Prostate gland (tissue), 2 donors: Measurements from ENCODE around the gene MSL3. TPM values are rescaled to one million over a fixed set of nuclear protein-coding genes. Genes with fewer than 3 reads are reported as not detected.

Source experiments
- DNase-seq: peaks from one replicate; pipeline ENCODE4 v3.0.0-alpha.2; 2019; ENCODE audit warnings: low spot score
- H3K27ac ChIP-seq, 2 donors: fragments of 200-600 bp; sonication (generic); 2 replicates each; pipeline ENCODE4 v1.5.1; 2017 to 2019
- H3K27me3 ChIP-seq: fragments of 200-600 bp; sonication (generic); replicated peaks from 2 replicates; pipeline ENCODE4 v1.5.1; 2019; ENCODE audit not compliant: insufficient read depth
- H3K36me3 ChIP-seq, 2 donors: fragments of 200-600 bp; sonication (generic); 1 replicate in 1 of 2; 2 replicates in 1 of 2; pipeline versions ENCODE4 v1.5.1 to v1.8.1; 2017 to 2019
- H3K4me1 ChIP-seq: fragments of 200-600 bp; sonication (generic); replicated peaks from 2 replicates; pipeline ENCODE4 v1.5.1; 2019
- H3K4me3 ChIP-seq, 2 donors: fragments of 200-600 bp; sonication (generic); 2 replicates each; pipeline ENCODE4 v1.5.1; 2017 to 2019
- H3K9me3 ChIP-seq: fragments of 200-600 bp; sonication (generic); 2 replicates; pipeline ENCODE4 v1.5.1; 2017
- POLR2A ChIP-seq: fragments of 450-650 bp; IDR thresholded peaks from one replicate; pipeline ENCODE4 v1.6.1; 2016; ENCODE audit warnings: antibody characterized with exemption, mild to moderate bottlenecking
- POLR2AphosphoS5 ChIP-seq: sonication (generic); formaldehyde crosslinking; IDR thresholded peaks from one replicate; pipeline ENCODE4 v1.6.1; 2017; ENCODE audit warnings: antibody characterized with exemption
- WGBS: methylation state at CpG from one replicate; pipeline ENCODE4 v1.1.5; 2018; 5-methylcytosine and 5-hydroxymethylcytosine counted together
- intact Hi-C: fragments of 100-400 bp; cut with DNase I; formaldehyde crosslinking; loops from one replicate; pipeline ENCODE4 v1.14.2; 2022
- total RNA-seq, 2 donors: library from RNA; depleted of rRNA; stranded (reverse); fragments of >200 nt; gene quantifications; one replicate each; pipeline ENCODE4 v1.1.0, GENCODE V29; 2016
- TF ChIP-seq, protein P1 (sequence below), 4 experiments: fragments of 200-600 bp in 2 of 4; fragments of 450-650 bp in 2 of 4; sonication (generic) in 2 of 4; IDR thresholded peaks; 1 replicate in 3 of 4; 2 replicates in 1 of 4; pipeline ENCODE4 v1.5.1; 2016 to 2019; ENCODE audit warnings: antibody characterized with exemption in 4 of 4, mild to moderate bottlenecking in 2 of 4, moderate library complexity in 2 of 4

MSL3 gene
- total RNA-seq, 2 donors from 2014 or later: 13.4 to 34.8 TPM

GRCh38 chrX:11754958-11755645, 2.9 kb upstream of the MSL3 start:
- Histone ChIP-seq H3K4me1 (no peaks in the 10 kb centered on the region), H3K27me3 (no peaks in the 10 kb centered on the region), H3K36me3 (no peaks in the 10 kb centered on the region), H3K4me3 (no peak overlapping the region), H3K9me3 (no peaks in the 10 kb centered on the region), H3K27ac (no peak overlapping the region)
- 68% methylated on average over 16 of the region's 18 CpGs for WGBS
- intact Hi-C loops: no loop called here
- TF ChIP-seq POLR2A (no peak), POLR2AphosphoS5 (no peak)
- DNase-seq: no peak

- no peak overlapping the region for H3K27ac ChIP-seq
- no peaks in the 10 kb centered on the region for H3K4me1 ChIP-seq
- intact Hi-C loops: no loop called here
- no peak overlapping the region for H3K4me3 ChIP-seq
- H3K36me3 ChIP-seq: no peaks in the 10 kb centered on the region
- no peaks in the 10 kb centered on the region for H3K27me3 ChIP-seq
- DNase-seq: no peak
- 52% methylated on average over 2 of the region's 2 CpGs for WGBS
- TF ChIP-seq POLR2A: no peak
- TF ChIP-seq, protein P1, sequence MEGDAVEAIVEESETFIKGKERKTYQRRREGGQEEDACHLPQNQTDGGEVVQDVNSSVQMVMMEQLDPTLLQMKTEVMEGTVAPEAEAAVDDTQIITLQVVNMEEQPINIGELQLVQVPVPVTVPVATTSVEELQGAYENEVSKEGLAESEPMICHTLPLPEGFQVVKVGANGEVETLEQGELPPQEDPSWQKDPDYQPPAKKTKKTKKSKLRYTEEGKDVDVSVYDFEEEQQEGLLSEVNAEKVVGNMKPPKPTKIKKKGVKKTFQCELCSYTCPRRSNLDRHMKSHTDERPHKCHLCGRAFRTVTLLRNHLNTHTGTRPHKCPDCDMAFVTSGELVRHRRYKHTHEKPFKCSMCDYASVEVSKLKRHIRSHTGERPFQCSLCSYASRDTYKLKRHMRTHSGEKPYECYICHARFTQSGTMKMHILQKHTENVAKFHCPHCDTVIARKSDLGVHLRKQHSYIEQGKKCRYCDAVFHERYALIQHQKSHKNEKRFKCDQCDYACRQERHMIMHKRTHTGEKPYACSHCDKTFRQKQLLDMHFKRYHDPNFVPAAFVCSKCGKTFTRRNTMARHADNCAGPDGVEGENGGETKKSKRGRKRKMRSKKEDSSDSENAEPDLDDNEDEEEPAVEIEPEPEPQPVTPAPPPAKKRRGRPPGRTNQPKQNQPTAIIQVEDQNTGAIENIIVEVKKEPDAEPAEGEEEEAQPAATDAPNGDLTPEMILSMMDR (IDR thresholded peaks at IDR 0.05): no peak
- TF ChIP-seq POLR2AphosphoS5: no peak
- no peaks in the 10 kb centered on the region for H3K9me3 ChIP-seq
Observed at GRCh38 chrX:11755724-11756123, 2.3 kb upstream of the MSL3 start.

DNA sequence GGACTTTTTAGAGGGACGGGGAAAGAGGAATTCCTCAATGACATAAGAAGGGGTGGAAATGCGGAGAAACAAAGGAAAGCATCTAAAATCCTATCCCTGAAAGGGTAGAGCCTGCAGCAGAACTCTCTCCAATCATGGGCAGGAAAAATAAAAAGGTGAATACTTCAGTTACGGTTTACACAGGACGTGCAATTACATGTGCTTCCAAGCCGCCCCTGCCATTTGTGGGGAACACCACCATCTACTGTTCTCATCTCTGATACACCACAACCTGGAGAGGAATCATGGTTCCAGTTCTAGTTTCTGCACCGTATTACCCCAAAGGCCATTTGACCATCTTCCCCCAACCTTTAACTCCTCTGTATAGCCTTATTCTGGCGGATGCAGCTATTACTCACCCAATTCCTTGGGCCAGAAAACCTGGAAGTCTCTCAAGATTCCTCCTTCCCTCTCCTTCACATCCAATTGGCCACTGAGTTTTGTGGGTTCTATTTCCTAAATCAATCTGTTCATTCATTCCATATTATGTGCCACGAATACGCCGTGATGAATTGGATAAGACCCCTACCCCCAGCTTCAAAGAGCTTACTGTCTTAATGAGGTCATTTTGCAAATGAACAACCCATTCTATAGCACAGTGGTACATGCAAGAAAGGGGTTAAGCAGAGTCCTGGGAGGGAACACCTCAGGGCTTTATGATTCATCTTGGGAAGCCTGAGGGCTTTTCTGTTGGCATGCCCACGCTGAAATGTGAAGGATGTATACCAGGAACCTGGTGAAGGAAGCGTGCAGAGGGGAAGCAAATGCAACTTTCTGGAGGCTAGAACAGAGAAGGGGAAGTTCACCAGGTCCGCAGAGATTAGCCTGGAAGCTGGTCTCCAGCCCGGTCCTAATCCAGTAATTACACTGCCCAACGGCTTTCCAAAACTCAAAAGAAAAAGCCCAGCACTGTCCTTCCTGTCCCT, 1.4 kb upstream of the MSL3 start:
- intact Hi-C loops: no loop called here
- no peak overlapping the region for H3K4me3 ChIP-seq

GRCh38 chrX:11757397-11757718, 679 bp upstream of the MSL3 start:
- Histone ChIP-seq H3K36me3 (no peaks in the 10 kb centered on the region), H3K9me3 (no peaks in the 10 kb centered on the region), H3K4me3 (peak overlapping the region; percentile 46 to 51), H3K27me3 (no peaks in the 10 kb centered on the region), H3K4me1 (no peaks in the 10 kb centered on the region), H3K27ac (peak overlapping the region; percentile 69 to 80)
- TF ChIP-seq, protein P1 (IDR thresholded peaks at IDR 0.05): no peak
- WGBS: 30% methylated on average over 5 of the region's 14 CpGs
- intact Hi-C loops: no loop called here
- no peak for DNase-seq

More for the DNA sequence above, 1.4 kb upstream of the MSL3 start:
- 55% methylated on average over 15 of the region's 15 CpGs for WGBS
- TF ChIP-seq, protein P1 (IDR thresholded peaks at IDR 0.05): no peak
- TF ChIP-seq POLR2AphosphoS5 (no peak), POLR2A (no peak)
- Histone ChIP-seq H3K9me3 (no peaks in the 10 kb centered on the region), H3K27ac (no peak overlapping the region), H3K36me3 (no peaks in the 10 kb centered on the region), H3K27me3 (no peaks in the 10 kb centered on the region), H3K4me1 (no peaks in the 10 kb centered on the region)
- DNase-seq: no peak

- intact Hi-C loops: no loop called here
- Histone ChIP-seq H3K27me3 (no peaks in the 10 kb centered on the region), H3K36me3 (no peaks in the 10 kb centered on the region), H3K9me3 (no peaks in the 10 kb centered on the region), H3K27ac (peak overlapping the region; percentile 74 to 80), H3K4me3 (peak overlapping the region; percentile 46 to 51), H3K4me1 (no peaks in the 10 kb centered on the region)
- 0% methylated on average over 23 of the region's 66 CpGs for WGBS
- TF ChIP-seq POLR2AphosphoS5 (peak; percentile 19), POLR2A (no peak)
- TF ChIP-seq, protein P1 (IDR thresholded peaks at IDR 0.05): peak; percentile 68 to 79 (median 72)
- DNase-seq: peak; percentile 71
Observed at GRCh38 chrX:11758400-11759171, 549 bp downstream of the MSL3 start.
